Adrenal gland (tissue), 12 donors: ENCODE data around the gene HIVEP3. TPM values are rescaled to one million over a fixed set of nuclear protein-coding genes. Genes with fewer than 3 reads are reported as not detected.

Experiments
- DNase-seq, 7 donors: peaks; one replicate each; pipeline ENCODE4 v3.0.0-alpha.2; 2019 to 2020
- H3K27ac ChIP-seq, 5 donors: fragments of 200-600 bp; sonication (generic) in 4 of 5; 1 replicate in 3 of 5; 2 replicates in 2 of 5; pipeline versions ENCODE4 v1.5.1 to v1.8.0; 2016 to 2020; ENCODE audit warnings: mild to moderate bottlenecking in 1 of 5
- H3K27me3 ChIP-seq: fragments of 200-600 bp; 2 replicates; pipeline ENCODE4 v1.8.0; 2021
- H3K36me3 ChIP-seq, 2 donors: fragments of 200-600 bp; replicated peaks in 1 of 2; 1 replicate in 1 of 2; 2 replicates in 1 of 2; pipeline versions ENCODE4 v1.5.1 to v1.8.0; 2018 to 2022
- H3K4me1 ChIP-seq, 2 donors: fragments of 200-600 bp; replicated peaks in 1 of 2; 1 replicate in 1 of 2; 2 replicates in 1 of 2; pipeline versions ENCODE4 v1.5.1 to v1.8.0; 2018 to 2021
- H3K4me3 ChIP-seq, 4 donors: fragments of 200-600 bp; sonication (generic) in 3 of 4; one replicate each; pipeline ENCODE4 v1.5.1; 2016 to 2018
- H3K9me3 ChIP-seq, 3 donors: fragments of 200-600 bp; sonication (generic) in 1 of 3; replicated peaks in 1 of 3; 1 replicate in 2 of 3; 2 replicates in 1 of 3; pipeline versions ENCODE4 v1.5.1 to v1.8.0; 2016 to 2021
- POLR2A ChIP-seq, 2 donors: fragments of 450-650 bp; IDR thresholded peaks; one replicate each; pipeline ENCODE4 v1.6.1; 2017; ENCODE audit warnings: antibody characterized with exemption in 2 of 2, mild to moderate bottlenecking in 2 of 2, moderate library complexity in 1 of 2
- WGBS, 4 donors: extraction: QIAGEN DNeasy Blood & Tissue Kit in 2 of 4; methylation state at CpG; one replicate each; pipeline versions ENCODE4 v1.1.5 to v1.1.7; 2013 to 2017; 5-methylcytosine and 5-hydroxymethylcytosine counted together
- intact Hi-C, 2 donors: fragments of 100-400 bp; cut with DNase I; formaldehyde crosslinking; loops; one replicate each; pipeline versions ENCODE4 v1.14.1 to v1.15.0; 2022 to 2023
- polyA plus RNA-seq, 3 donors: library from polyadenylated mRNA; stranded (reverse); fragments of 200-250 nt in 2 of 3; fragments of 350-450 nt in 1 of 3; fragmentation: Illumina TruSeq in 1 of 3; extraction: RNeasy Lipid Tissue Mini Kit (QIAGEN cat#74804) in 1 of 3; gene quantifications; one replicate each; pipeline ENCODE4 v1.2.3, GENCODE V29; 2013 to 2014
- total RNA-seq, 9 donors: library from RNA; depleted of rRNA in 4 of 9; stranded (reverse); fragments of >200 nt in 4 of 9; fragments of 120-200 nt in 1 of 9; fragmentation: NEBNext Ultra II Directional in 1 of 9; extraction: Animal tissue kit (Norgen Biotek cat#: 25700) in 1 of 9; gene quantifications; one replicate each; pipeline versions ENCODE4 v1.1.0 to v1.2.4, GENCODE V29; 2013 to 2023
- TF ChIP-seq, protein P1 (sequence below), 6 experiments: fragments of 450-650 bp in 4 of 6; fragments of 200-600 bp in 2 of 6; sonication (generic) in 1 of 6; IDR thresholded peaks; 1 replicate in 5 of 6; 2 replicates in 1 of 6; pipeline versions ENCODE4 v1.5.1 to v1.8.0; 2016 to 2021; ENCODE audit warnings: antibody characterized with exemption in 6 of 6, mild to moderate bottlenecking in 2 of 6, moderate library complexity in 1 of 6
- donor health status: healthy with polysubstance abuse.
- donor health status: Bipolar disorder and iron deficiency.
- donor health status: DM: yes; HTN: yes; CAD: no.
- donor health status: DM: no; HTN: no; CAD: no.
- donor health status: DM: no; HTN: no; CAD: no.
- donor health status: DM: yes; HTN: yes; CAD: no.

HIVEP3 gene
- total and polyA plus RNA-seq, 12 donors, result 3.2 to 7.7 (median 7.0) TPM

DNA sequence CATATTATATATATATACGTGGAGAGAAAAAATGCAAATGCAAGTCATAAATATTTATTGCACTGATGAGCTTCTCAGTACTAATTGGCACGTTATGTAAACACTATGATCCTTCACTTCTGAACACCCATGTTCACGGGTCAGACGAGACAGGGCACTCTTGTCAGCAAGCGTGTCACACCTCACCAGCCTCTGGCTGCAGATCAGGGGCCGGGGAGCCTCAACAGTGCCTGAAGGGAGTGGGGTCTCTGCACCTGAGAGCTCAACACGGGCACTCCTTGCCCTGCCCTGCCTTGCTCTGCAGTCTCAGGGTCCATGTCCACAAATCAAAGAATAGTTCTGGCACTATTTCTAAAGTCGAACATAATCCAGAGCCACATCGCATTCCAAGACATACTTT lies 409 bp upstream of the HIVEP3 start:
- H3K9me3 ChIP-seq, result no peaks in the 10 kb centered on the region
- peaks cover 6 to 33% of the 10 kb centered on the region in 2 donors for H3K4me1 ChIP-seq
- H3K27me3 ChIP-seq, result no peaks in the 10 kb centered on the region
- TF ChIP-seq, protein P1, sequence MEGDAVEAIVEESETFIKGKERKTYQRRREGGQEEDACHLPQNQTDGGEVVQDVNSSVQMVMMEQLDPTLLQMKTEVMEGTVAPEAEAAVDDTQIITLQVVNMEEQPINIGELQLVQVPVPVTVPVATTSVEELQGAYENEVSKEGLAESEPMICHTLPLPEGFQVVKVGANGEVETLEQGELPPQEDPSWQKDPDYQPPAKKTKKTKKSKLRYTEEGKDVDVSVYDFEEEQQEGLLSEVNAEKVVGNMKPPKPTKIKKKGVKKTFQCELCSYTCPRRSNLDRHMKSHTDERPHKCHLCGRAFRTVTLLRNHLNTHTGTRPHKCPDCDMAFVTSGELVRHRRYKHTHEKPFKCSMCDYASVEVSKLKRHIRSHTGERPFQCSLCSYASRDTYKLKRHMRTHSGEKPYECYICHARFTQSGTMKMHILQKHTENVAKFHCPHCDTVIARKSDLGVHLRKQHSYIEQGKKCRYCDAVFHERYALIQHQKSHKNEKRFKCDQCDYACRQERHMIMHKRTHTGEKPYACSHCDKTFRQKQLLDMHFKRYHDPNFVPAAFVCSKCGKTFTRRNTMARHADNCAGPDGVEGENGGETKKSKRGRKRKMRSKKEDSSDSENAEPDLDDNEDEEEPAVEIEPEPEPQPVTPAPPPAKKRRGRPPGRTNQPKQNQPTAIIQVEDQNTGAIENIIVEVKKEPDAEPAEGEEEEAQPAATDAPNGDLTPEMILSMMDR (IDR thresholded peaks at IDR 0.05), result no peak
- H3K4me3 ChIP-seq, result peak overlapping the region in 1 of 4 donors; percentile 84
- WGBS, 4 donors, result 66 to 77% (median 73%) methylated on average over 9 of the region's 9 CpGs
- H3K27ac ChIP-seq, result no peak overlapping the region
- no peak for DNase-seq
- H3K36me3 ChIP-seq, result no peaks in the 10 kb centered on the region
- intact Hi-C loops, result no loop called here

DNA sequence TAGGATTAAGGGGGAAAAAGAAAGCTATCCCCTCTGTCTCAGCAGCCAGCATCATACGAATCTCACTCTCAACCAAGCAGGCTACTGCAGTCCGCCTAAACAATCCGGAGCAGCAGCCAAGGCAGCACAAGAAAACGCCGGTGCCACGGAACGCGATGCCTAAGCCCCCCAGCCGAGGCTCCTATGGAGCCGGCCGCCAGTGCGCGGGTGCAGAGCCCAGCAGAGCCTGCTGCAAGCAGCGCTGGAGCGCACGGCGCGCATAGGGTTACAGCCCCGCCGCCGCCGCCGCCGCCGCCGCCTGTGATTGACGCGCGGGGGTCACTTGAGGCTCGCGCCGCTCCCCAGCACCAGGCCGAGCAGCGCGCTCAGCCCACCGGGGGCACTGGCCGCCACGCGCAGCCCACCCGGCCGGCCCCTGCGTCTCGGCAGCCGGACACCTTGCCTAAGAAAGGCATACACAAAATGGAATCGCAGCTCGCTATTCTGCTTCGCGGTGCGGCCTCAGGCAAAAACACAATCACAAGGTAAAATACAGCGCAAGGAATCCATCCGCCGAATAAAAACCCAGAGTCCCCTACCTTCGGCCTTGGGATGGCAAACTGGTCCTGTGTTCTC lies 780 bp downstream of the HIVEP3 start:
- Histone ChIP-seq H3K27me3 (no peaks in the 10 kb centered on the region), H3K27ac (peak overlapping the region in 3 of 5 donors; percentile 45 to 76 (median 48)), H3K4me1 (peaks cover 6 to 33% of the 10 kb centered on the region in 2 donors), H3K36me3 (no peaks in the 10 kb centered on the region), H3K4me3 (peak overlapping the region; percentile 33 to 84 (median 48)), H3K9me3 (no peaks in the 10 kb centered on the region)
- intact Hi-C loops, result no loop called here
- WGBS, 4 donors, result 0 to 2% (median 1%) methylated on average over 12 to 53 of the region's 53 CpGs
- no peak for TF ChIP-seq POLR2A (IDR thresholded peaks at IDR 0.05)
- TF ChIP-seq, protein P1 (IDR thresholded peaks at IDR 0.05), result no peak
- peak in 5 of 7 donors; percentile 16 to 35 (median 33) for DNase-seq

DNA sequence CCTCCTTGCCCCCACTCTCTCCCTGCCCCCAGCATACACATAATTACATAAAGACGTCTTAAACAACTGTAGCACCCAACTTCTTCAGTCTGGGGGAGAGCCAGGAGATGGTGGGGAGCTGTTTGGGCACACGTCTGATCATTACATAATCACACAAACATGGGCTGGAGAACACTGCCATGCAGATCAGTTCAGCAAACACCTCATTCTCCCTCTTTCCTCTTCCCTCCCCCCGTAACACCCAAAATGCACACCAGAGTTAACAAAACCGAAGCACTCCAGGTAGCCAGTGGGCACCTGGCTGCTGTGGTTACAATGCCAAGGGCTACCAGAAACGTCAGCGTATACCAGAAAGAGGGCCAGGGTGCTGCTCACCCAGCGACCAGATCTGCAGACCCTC lies 1.6 kb downstream of the HIVEP3 start:
- peak overlapping the region in 2 of 5 donors; percentile 11 to 27 for H3K27ac ChIP-seq
- no peaks in the 10 kb centered on the region for H3K27me3 ChIP-seq
- no peak for DNase-seq
- H3K36me3 ChIP-seq, result no peaks in the 10 kb centered on the region
- peaks cover 6 to 33% of the 10 kb centered on the region in 2 donors for H3K4me1 ChIP-seq
- peak overlapping the region in 1 of 4 donors; percentile 84 for H3K4me3 ChIP-seq
- no peaks in the 10 kb centered on the region for H3K9me3 ChIP-seq
- intact Hi-C loops, result no loop called here
- WGBS, 4 donors, result 38 to 77% (median 65%) methylated on average over 4 to 7 of the region's 7 CpGs
- TF ChIP-seq, protein P1 (IDR thresholded peaks at IDR 0.05), result no peak
- TF ChIP-seq POLR2A (IDR thresholded peaks at IDR 0.05), result no peak

DNA sequence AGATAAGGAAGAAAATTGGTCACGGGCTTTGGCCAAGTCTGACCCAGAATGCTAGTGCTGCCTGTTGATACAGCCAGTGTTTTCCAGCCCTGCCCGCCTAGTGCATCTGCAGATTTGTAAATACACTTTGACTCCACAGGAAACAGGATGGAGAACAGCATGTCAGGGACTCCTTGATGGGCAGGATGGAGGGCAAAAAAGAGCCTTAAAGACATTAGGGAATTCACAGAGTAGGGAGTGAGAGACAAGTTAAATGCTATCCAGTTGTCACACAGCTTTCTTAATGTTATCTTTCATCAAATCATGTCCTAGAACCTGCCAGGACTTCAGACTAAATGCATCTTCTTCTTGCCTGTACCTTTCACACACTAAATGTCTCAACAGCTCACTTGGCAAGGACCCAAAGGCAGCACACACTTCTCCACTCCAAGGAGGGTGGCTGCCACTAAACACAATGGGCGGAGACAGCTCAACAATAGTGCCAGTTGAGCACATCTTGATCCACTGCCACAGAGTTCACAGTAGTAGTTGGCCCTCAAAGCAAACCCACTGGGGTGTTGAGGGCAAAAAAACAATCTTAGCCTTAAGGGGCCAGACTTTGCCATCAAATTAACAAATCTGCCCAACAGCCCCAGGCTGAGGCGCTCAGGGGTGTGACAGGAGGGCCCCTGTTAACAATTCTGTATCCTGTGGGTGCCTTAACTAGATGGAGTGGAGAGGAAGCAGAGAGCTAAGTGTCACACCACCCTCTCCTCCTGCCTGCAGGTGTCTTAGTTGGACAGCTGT lies 2.7 kb downstream of the HIVEP3 start:
- no peaks in the 10 kb centered on the region for H3K36me3 ChIP-seq
- H3K4me1 ChIP-seq, result peaks cover 6 to 33% of the 10 kb centered on the region in 2 donors
- intact Hi-C loops, result no loop called here
- no peak for TF ChIP-seq POLR2A (IDR thresholded peaks at IDR 0.05)
- TF ChIP-seq, protein P1 (IDR thresholded peaks at IDR 0.05), result no peak
- peak in 6 of 7 donors; percentile 30 to 72 (median 46) for DNase-seq
- no peak overlapping the region for H3K4me3 ChIP-seq
- H3K27ac ChIP-seq, result peak overlapping the region in 1 of 5 donors; percentile 27
- 59 to 82% (median 69%) methylated on average over 4 of the region's 4 CpGs for WGBS, 4 donors
- H3K9me3 ChIP-seq, result no peaks in the 10 kb centered on the region
- no peaks in the 10 kb centered on the region for H3K27me3 ChIP-seq
